A549 (cell line): ENCODE results near the gene RAB5IF. TPM values are rescaled to one million over a fixed set of nuclear protein-coding genes. Genes with fewer than 3 reads are reported as not detected.
A peak's percentile ranks its signal among the peaks of the same experiment; 100 is the strongest.

Experiments used
- ATAC-seq, 2 experiments: fragments of 200-7000 bp in 1 of 2; fragments of >200 bp in 1 of 2; cut with Nextera tagmentation in 1 of 2; cut with Tn5 transposase in 1 of 2; 3 replicates each; pipeline versions ENCODE4 v1.8.0 to v1.9.1; 2018 to 2020; ENCODE audit warnings: mild to moderate bottlenecking in 1 of 2, moderate library complexity in 1 of 2
- CTCF ChIA-PET: fragments of 300-600 bp; sonication (Branson Sonifier 250); formaldehyde crosslinking; extraction: SDS; loops from one replicate; lab custom pipeline; 2021; ENCODE audit warnings: antibody characterized with exemption, inconsistent platforms; lab: Yijun Ruan, JAX
- POLR2A ChIA-PET: fragments of 350-600 bp; formaldehyde crosslinking; extraction: SDS; loops from one replicate; lab custom pipeline; 2021; ENCODE audit warnings: antibody characterized with exemption, inconsistent platforms; lab: Yijun Ruan, JAX
- DNase-seq, 2 experiments: peaks; one replicate each; pipeline versions ENCODE4 v3.0.0 to v3.0.0-alpha.2; 2011 to 2016; ENCODE audit warnings: low read depth in 1 of 2, low spot score in 1 of 2
- FAIRE-seq: peaks from 2 replicates; lab custom pipeline; 2011; peaks lifted over from hg19 to GRCh38; lab: Jason Lieb, UNC
- H3K27ac ChIP-seq, 2 experiments: fragments of >200 bp; sonication (Bioruptor Twin); formaldehyde crosslinking; 3 replicates each; pipeline ENCODE4 v1.5.1; 2016 to 2017
- H3K4me1 ChIP-seq: fragments of >200 bp; sonication (Bioruptor Twin); formaldehyde crosslinking; 3 replicates; pipeline ENCODE4 v1.6.1; 2016
- H3K4me2 ChIP-seq: fragments of >200 bp; sonication (Bioruptor Twin); formaldehyde crosslinking; 3 replicates; pipeline ENCODE4 v1.6.1; 2016
- H3K4me3 ChIP-seq: fragments of >200 bp; sonication (Bioruptor Twin); formaldehyde crosslinking; 3 replicates; pipeline ENCODE4 v1.5.1; 2016
- H3K9me3 ChIP-seq: fragments of >200 bp; sonication (Bioruptor Twin); formaldehyde crosslinking; 3 replicates; pipeline ENCODE4 v1.6.1; 2016
- ATOH8 ChIP-seq: fragments of 250-450 bp; sonication (Bioruptor Pico); IDR thresholded peaks from 2 replicates; pipeline ENCODE4 v1.5.0; 2020; ENCODE audit warnings: low read depth, mild to moderate bottlenecking, moderate library complexity
- CBX2 ChIP-seq: fragments of 200-600 bp; sonication (generic); IDR thresholded peaks from 2 replicates; pipeline ENCODE4 v1.6.1; 2016; ENCODE audit warnings: low read depth, mild to moderate bottlenecking, borderline replicate concordance
- FOSB ChIP-seq: fragments of 250-450 bp; sonication (Bioruptor Pico); IDR thresholded peaks from 2 replicates; pipeline ENCODE4 v1.5.0; 2020; ENCODE audit warnings: mild to moderate bottlenecking, moderate library complexity
- HEYL ChIP-seq: fragments of 250-450 bp; sonication (Bioruptor Pico); IDR thresholded peaks from 2 replicates; pipeline ENCODE4 v1.8.0; 2021; ENCODE audit warnings: mild to moderate bottlenecking, moderate library complexity
- HMGXB4 ChIP-seq: fragments of 250-450 bp; sonication (Bioruptor Pico); IDR thresholded peaks from 2 replicates; pipeline ENCODE4 v1.5.0; 2021; ENCODE audit warnings: mild to moderate bottlenecking, moderate library complexity, borderline replicate concordance
- HOXA7 ChIP-seq: fragments of 250-450 bp; sonication (Bioruptor Pico); IDR thresholded peaks from 2 replicates; pipeline ENCODE4 v1.5.0; 2020; ENCODE audit warnings: mild to moderate bottlenecking, moderate library complexity
- HOXB13 ChIP-seq: fragments of 250-450 bp; sonication (Bioruptor Pico); IDR thresholded peaks from 2 replicates; pipeline ENCODE4 v1.5.0; 2020; ENCODE audit warnings: low read depth, mild to moderate bottlenecking, moderate library complexity
- HOXB5 ChIP-seq: fragments of 250-450 bp; sonication (Bioruptor Pico); IDR thresholded peaks from 2 replicates; pipeline ENCODE4 v1.5.0; 2020; ENCODE audit warnings: mild to moderate bottlenecking, moderate library complexity
- JUNB ChIP-seq: fragments of >200 bp; sonication (Bioruptor Twin); formaldehyde crosslinking; IDR thresholded peaks from 2 replicates; pipeline ENCODE4 v1.6.1; 2016
- MAZ ChIP-seq: fragments of 150-350 bp; IDR thresholded peaks from 2 replicates; pipeline ENCODE4 v1.6.1; 2014; ENCODE audit warnings: antibody characterized with exemption, low read depth, low read length, borderline replicate concordance
- POLR2AphosphoS2 ChIP-seq: conservative IDR thresholded peaks from 2 replicates; pipeline ENCODE4 v1.6.1; 2012; ENCODE audit warnings: low read length, improper control_type of control experiment, inconsistent platforms
- RCOR1 ChIP-seq: fragments of 150-350 bp; IDR thresholded peaks from 2 replicates; pipeline ENCODE4 v1.6.1; 2014; ENCODE audit warnings: antibody characterized with exemption, low read length, low read depth
- SREBF2 ChIP-seq: fragments of 450-650 bp; IDR thresholded peaks from 2 replicates; pipeline ENCODE4 v1.6.1; 2014; ENCODE audit warnings: mild to moderate bottlenecking, moderate library complexity
- TFCP2L1 ChIP-seq: fragments of 250-450 bp; sonication (Bioruptor Pico); IDR thresholded peaks from 2 replicates; pipeline ENCODE4 v1.5.0; 2021; ENCODE audit warnings: mild to moderate bottlenecking
- USF2 ChIP-seq: fragments of 450-650 bp; IDR thresholded peaks from 2 replicates; pipeline ENCODE4 v1.6.1; 2014; ENCODE audit warnings: antibody characterized with exemption
- ZFP36 ChIP-seq: fragments of 450-650 bp; IDR thresholded peaks from 2 replicates; pipeline ENCODE4 v1.6.1; 2014; ENCODE audit warnings: borderline replicate concordance; ENCODE audit not compliant: partially characterized antibody
- WGBS: methylation state at CpG from one replicate; pipeline ENCODE4 v1.1.6; 2017; ENCODE audit errors: missing lambda C conversion rate; 5-methylcytosine and 5-hydroxymethylcytosine counted together
- polyA plus RNA-seq, 4 experiments: library from polyadenylated mRNA; depleted of rRNA in 3 of 4; stranded (reverse); fragments of >200 nt; fragmentation: RNase III in 1 of 4; extraction: RNeasy Plus Mini Kit Qiagen cat#74134 plus additional on column Dnase treatment in 1 of 4; gene quantifications; 2 replicates in 3 of 4; 3 replicates in 1 of 4; pipeline ENCODE4 v1.2.3, GENCODE V29; 2011 to 2017

The RAB5IF gene
- polyA plus RNA-seq, 2 of the 4 experiments (the other 2 are of a cell fraction): 246 to 345 TPM

GRCh38 chr20:36611625-36612024 lies 6.0 kb downstream of the RAB5IF start (continued):
- TF ChIP-seq HMGXB4 (CRISPR knock-in tag): no peak

GRCh38 chr20:36613974-36614373 lies 8.4 kb downstream of the RAB5IF start:
- Histone ChIP-seq H3K9me3 (no peaks in the 10 kb centered on the region), H3K4me2 (no peak overlapping the region), H3K27ac (no peak overlapping the region), H3K4me3 (no peak overlapping the region), H3K4me1 (no peaks in the 10 kb centered on the region)
- POLR2A ChIA-PET: interaction anchor here (1.5 kb wide), 1 partner anchor 9 kb away, joined by 5 read pairs; the partner anchor contains the start of gene RAB5IF
- ATAC-seq: no peak
- CTCF ChIA-PET: interaction anchor here (0.6 to 4.3 kb wide), 11 partner anchors 8 to 307 kb away, joined by 3 to 43 read pairs (median 6); partner anchors contain the start of gene RAB5IF
- no peak for DNase-seq
- TF ChIP-seq CBX2 (no peak), ATOH8 (CRISPR knock-in tag) (no peak)
- no peak for FAIRE-seq
- 93% methylated on average over 3 of the region's 3 CpGs for WGBS

- peak in 1 of 2 experiments; percentile 7; a peak in 2 of 6 replicates for ATAC-seq
- TF ChIP-seq HEYL (CRISPR knock-in tag) (no peak), POLR2AphosphoS2 (peak; percentile 60; the same call in 1 of the 2 replicates)
- DNase-seq: no peak
- no peak overlapping the region for H3K27ac ChIP-seq
- H3K4me2 ChIP-seq: no peak overlapping the region
- WGBS: 89% methylated on average over 14 of the region's 14 CpGs
- no peak for FAIRE-seq
- no peaks in the 10 kb centered on the region for H3K9me3 ChIP-seq
- CTCF ChIA-PET: interaction anchor here (0.9 to 4.3 kb wide), 10 partner anchors 9 to 306 kb away, joined by 3 to 43 read pairs (median 7); partner anchors contain the start of gene RAB5IF
- POLR2A ChIA-PET: interaction anchor here (1.5 kb wide), 1 partner anchor 10 kb away, joined by 5 read pairs; the partner anchor contains the start of gene RAB5IF
- no peak overlapping the region for H3K4me3 ChIP-seq
- H3K4me1 ChIP-seq: no peaks in the 10 kb centered on the region
Measured at GRCh38 chr20:36614781-36615557, 9.4 kb downstream of the RAB5IF start.

- ATAC-seq (no peak), FAIRE-seq (no peak), DNase-seq (no peak)
- H3K4me3 ChIP-seq: no peak overlapping the region
- ChIA-PET POLR2A (no interaction called here), CTCF (no interaction called here)
- no peak overlapping the region for H3K4me2 ChIP-seq
- no peaks in the 10 kb centered on the region for H3K9me3 ChIP-seq
- H3K4me1 ChIP-seq: no peaks in the 10 kb centered on the region
- TF ChIP-seq RCOR1 (no peak), HOXA7 (CRISPR knock-in tag) (no peak)
- 91% methylated on average over 5 of the region's 5 CpGs for WGBS
- H3K27ac ChIP-seq: no peak overlapping the region
Measured at GRCh38 chr20:36620917-36621316, 15.3 kb downstream of the RAB5IF start.

GRCh38 chr20:36623444-36623843 lies 17.9 kb downstream of the RAB5IF start:
- ChIA-PET POLR2A (no interaction called here), CTCF (interaction anchor here (1.0 to 3.7 kb wide), 3 partner anchors 11 to 350 kb away, joined by 3 to 15 read pairs (median 3); no protein-coding TSS in a partner anchor)
- no peak for DNase-seq
- Histone ChIP-seq H3K4me2 (no peak overlapping the region), H3K9me3 (no peaks in the 10 kb centered on the region), H3K4me3 (no peak overlapping the region), H3K4me1 (no peaks in the 10 kb centered on the region), H3K27ac (no peak overlapping the region; a peak in 1 of 6 replicates)
- TF ChIP-seq SREBF2 (no peak), TFCP2L1 (no peak), ZFP36 (no peak), USF2 (no peak), HOXB5 (CRISPR knock-in tag) (no peak), HOXB13 (CRISPR knock-in tag) (no peak), FOSB (CRISPR knock-in tag) (no peak), RCOR1 (no peak), JUNB (no peak), MAZ (no peak)
- ATAC-seq: no peak
- WGBS: 85% methylated on average over 2 of the region's 2 CpGs
- FAIRE-seq: no peak
